Astrocyte (in vitro differentiated cells and primary cell): ENCODE data around the gene DOCK3. TPM values are rescaled to one million over a fixed set of nuclear protein-coding genes. Genes with fewer than 3 reads are reported as not detected.
"Not testable (repeated sequence)": the region's sequence is repeated elsewhere in the genome, so short reads cannot be mapped to it uniquely, and the experiment has no call there.

Source experiments
- DNase-seq: peaks from one replicate; pipeline ENCODE4 v3.0.0-alpha.2; 2010; ENCODE audit warnings: low read depth
- FAIRE-seq: peaks from 2 replicates; lab custom pipeline; 2011; peaks lifted over from hg19 to GRCh38; lab: Jason Lieb, UNC
- H2AFZ ChIP-seq: 2 replicates; pipeline ENCODE4 v1.6.0; 2012; ENCODE audit warnings: low read depth, low read length, inconsistent platforms
- H3K27ac ChIP-seq: 2 replicates; pipeline ENCODE4 v1.5.1; 2011; ENCODE audit warnings: low read depth, low read length, inconsistent platforms
- H3K27me3 ChIP-seq: 2 replicates; pipeline ENCODE4 v1.6.0; 2011; ENCODE audit warnings: low read length, inconsistent platforms; ENCODE audit not compliant: insufficient read depth
- H3K36me3 ChIP-seq: 2 replicates; pipeline ENCODE4 v1.5.1; 2011; ENCODE audit warnings: low read length, inconsistent platforms; ENCODE audit not compliant: insufficient read depth
- H3K4me1 ChIP-seq: 2 replicates; pipeline ENCODE4 v1.5.1; 2011; ENCODE audit warnings: low read length, inconsistent platforms; ENCODE audit not compliant: insufficient read depth
- H3K4me2 ChIP-seq: 2 replicates; pipeline ENCODE4 v1.6.0; 2012; ENCODE audit warnings: low read length, inconsistent platforms
- H3K4me3 ChIP-seq: 2 replicates; pipeline ENCODE4 v1.5.1; 2011; ENCODE audit warnings: low read depth, mild to moderate bottlenecking, low read length, inconsistent platforms; ENCODE audit not compliant: insufficient read depth
- H3K79me2 ChIP-seq: 2 replicates; pipeline ENCODE4 v1.6.0; 2012; ENCODE audit warnings: mild to moderate bottlenecking, low read length, inconsistent platforms; ENCODE audit not compliant: insufficient read depth
- H3K9ac ChIP-seq: 2 replicates; pipeline ENCODE4 v1.6.0; 2012; ENCODE audit warnings: mild to moderate bottlenecking, low read length, inconsistent platforms
- H3K9me3 ChIP-seq: 2 replicates; pipeline ENCODE4 v1.5.1; 2012; ENCODE audit warnings: low read depth, mild to moderate bottlenecking, low read length, inconsistent platforms; ENCODE audit not compliant: insufficient read depth
- H4K20me1 ChIP-seq: 2 replicates; pipeline ENCODE4 v1.6.0; 2012; ENCODE audit warnings: low read length, inconsistent platforms; ENCODE audit not compliant: insufficient read depth
- H3K27ac Mint-ChIP-seq: one replicate; pipeline ENCODE4 v1.8.0; 2021; ENCODE audit warnings: mild to moderate bottlenecking, mixed read lengths; ENCODE audit not compliant: unreplicated experiment
- H3K27me3 Mint-ChIP-seq: one replicate; pipeline ENCODE4 v1.8.0; 2021; ENCODE audit warnings: low read depth, mixed read lengths; ENCODE audit not compliant: unreplicated experiment
- H3K36me3 Mint-ChIP-seq: one replicate; pipeline ENCODE4 v1.8.0; 2021; ENCODE audit warnings: low read depth, mixed read lengths; ENCODE audit not compliant: unreplicated experiment
- H3K4me1 Mint-ChIP-seq: one replicate; pipeline ENCODE4 v1.8.0; 2021; ENCODE audit warnings: low read depth, mixed read lengths; ENCODE audit not compliant: unreplicated experiment
- H3K4me3 Mint-ChIP-seq: one replicate; pipeline ENCODE4 v1.8.0; 2021; ENCODE audit warnings: mild to moderate bottlenecking, moderate library complexity, mixed read lengths; ENCODE audit not compliant: unreplicated experiment
- H3K9me3 Mint-ChIP-seq: one replicate; pipeline ENCODE4 v1.8.0; 2021; ENCODE audit warnings: mild to moderate bottlenecking, mixed read lengths; ENCODE audit not compliant: unreplicated experiment
- EZH2 ChIP-seq: IDR thresholded peaks from 2 replicates; pipeline ENCODE4 v1.6.1; 2012; ENCODE audit warnings: mild to moderate bottlenecking, low read length, inconsistent platforms; ENCODE audit not compliant: insufficient read depth
- total RNA-seq: library from RNA; stranded (reverse); gene quantifications from 2 replicates; pipeline ENCODE4 v1.2.1, GENCODE V29; 2021
- TF ChIP-seq, protein P1 (sequence below): IDR thresholded peaks from 2 replicates; pipeline ENCODE4 v1.5.1; 2011; ENCODE audit warnings: low read depth, mild to moderate bottlenecking, inconsistent platforms, low read length, moderate library complexity; ENCODE audit not compliant: insufficient read depth

DOCK3 gene
- total RNA-seq, 1 donor from 2014 or later: 3.3 TPM

DNA sequence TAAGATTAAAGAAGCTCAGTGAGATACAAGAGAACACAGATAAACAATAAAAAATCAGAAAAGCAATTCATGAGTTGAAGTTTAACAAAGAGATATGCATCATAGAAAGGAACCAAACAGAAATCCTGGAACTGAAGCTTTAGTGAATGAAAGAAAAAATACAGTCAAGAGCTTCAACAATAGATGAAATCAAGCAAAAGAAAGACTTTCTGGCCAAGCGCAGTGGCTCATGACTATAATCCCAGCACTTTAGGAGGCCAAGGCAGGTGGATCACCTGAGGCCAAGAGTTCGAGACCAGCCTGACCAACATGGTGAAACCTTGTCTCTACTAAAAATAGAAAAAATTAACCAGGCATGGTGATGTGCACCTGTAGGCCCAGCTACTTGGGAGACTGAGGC lies 408.8 kb downstream of the DOCK3 start:
- H3K9me3 Mint-ChIP-seq: peaks cover 30% of the 10 kb centered on the region
- H3K4me1 ChIP-seq: no peaks in the 10 kb centered on the region
- TF ChIP-seq EZH2: no peak
- no peak for DNase-seq
- no peaks in the 10 kb centered on the region for H3K36me3 ChIP-seq
- H3K4me3 ChIP-seq: no peak overlapping the region
- H3K9ac ChIP-seq: no peak overlapping the region
- no peaks in the 10 kb centered on the region for H4K20me1 ChIP-seq
- H3K27me3 ChIP-seq: no peaks in the 10 kb centered on the region
- no peak overlapping the region for H3K4me2 ChIP-seq
- peaks cover 4% of the 10 kb centered on the region for H3K9me3 ChIP-seq
- no peaks in the 10 kb centered on the region for H3K27me3 Mint-ChIP-seq
- H2AFZ ChIP-seq: no peak overlapping the region
- no peak overlapping the region for H3K4me3 Mint-ChIP-seq
- no peaks in the 10 kb centered on the region for H3K79me2 ChIP-seq
- no peak overlapping the region for H3K27ac Mint-ChIP-seq
- no peak overlapping the region for H3K27ac ChIP-seq
- FAIRE-seq: no peak
- peaks cover 9% of the 10 kb centered on the region for H3K36me3 Mint-ChIP-seq
- H3K4me1 Mint-ChIP-seq: no peaks in the 10 kb centered on the region

- not testable (repeated sequence) for FAIRE-seq, H3K79me2 ChIP-seq, H3K9me3 ChIP-seq, H3K4me1 ChIP-seq, H3K4me3 ChIP-seq, H3K4me1 Mint-ChIP-seq, DNase-seq, H3K4me3 Mint-ChIP-seq, H3K9ac ChIP-seq, H3K36me3 Mint-ChIP-seq, H3K27me3 ChIP-seq, H4K20me1 ChIP-seq, H3K36me3 ChIP-seq, H3K27ac Mint-ChIP-seq, H3K27me3 Mint-ChIP-seq, H3K9me3 Mint-ChIP-seq, H3K4me2 ChIP-seq, H2AFZ ChIP-seq, H3K27ac ChIP-seq
These were observed 417.4 kb downstream of the DOCK3 start for GRCh38 chr3:51092141-51092540.

DNA sequence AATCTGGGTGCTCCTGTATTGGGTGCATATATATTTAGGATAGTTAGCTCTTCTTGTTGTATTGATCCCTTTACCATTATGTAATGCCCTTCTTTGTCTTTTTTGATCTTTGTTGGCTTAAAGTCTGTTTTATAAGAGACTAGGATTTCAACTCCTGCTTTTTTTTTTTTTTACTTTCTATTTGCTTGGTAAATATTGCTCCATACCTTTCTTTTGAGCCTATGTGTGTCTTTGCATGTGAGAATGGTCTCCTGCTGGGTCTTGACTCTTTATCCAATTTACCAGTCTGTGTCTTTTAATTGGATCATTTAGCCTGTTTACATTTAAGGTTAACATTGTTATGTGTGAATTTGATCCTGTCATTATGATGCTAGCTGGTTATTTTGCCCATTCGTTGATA lies 420.1 kb downstream of the DOCK3 start:
- H3K4me3 ChIP-seq, H3K4me1 ChIP-seq, H3K9ac ChIP-seq, H3K27ac Mint-ChIP-seq, H3K4me3 Mint-ChIP-seq, FAIRE-seq, H2AFZ ChIP-seq, H3K36me3 ChIP-seq, H3K4me2 ChIP-seq, DNase-seq, H3K27ac ChIP-seq, H3K27me3 ChIP-seq, H3K36me3 Mint-ChIP-seq, H3K9me3 Mint-ChIP-seq, H4K20me1 ChIP-seq, H3K9me3 ChIP-seq, H3K4me1 Mint-ChIP-seq, H3K27me3 Mint-ChIP-seq, H3K79me2 ChIP-seq: not testable (repeated sequence)

GRCh38 chr3:51099794-51100535 lies 425.2 kb downstream of the DOCK3 start:
- FAIRE-seq: peak; percentile 72
- peak; percentile 26 for DNase-seq

More at GRCh38 chr3:51099794-51100535, 425.2 kb downstream of the DOCK3 start:
- Histone ChIP-seq H4K20me1 (no peaks in the 10 kb centered on the region), H3K4me1 (no peaks in the 10 kb centered on the region), H3K4me3 (no peak overlapping the region), H3K27ac (no peak overlapping the region), H3K27me3 (no peaks in the 10 kb centered on the region), H3K36me3 (no peaks in the 10 kb centered on the region), H3K79me2 (no peaks in the 10 kb centered on the region), H2AFZ (no peak overlapping the region), H3K9me3 (no peaks in the 10 kb centered on the region), H3K9ac (no peak overlapping the region), H3K4me2 (no peak overlapping the region)
- H3K36me3 Mint-ChIP-seq: no peaks in the 10 kb centered on the region
- no peak overlapping the region for H3K4me3 Mint-ChIP-seq
- H3K4me1 Mint-ChIP-seq: peaks cover 3% of the 10 kb centered on the region
- peaks cover 2% of the 10 kb centered on the region for H3K9me3 Mint-ChIP-seq
- no peaks in the 10 kb centered on the region for H3K27me3 Mint-ChIP-seq
- TF ChIP-seq, protein P1, sequence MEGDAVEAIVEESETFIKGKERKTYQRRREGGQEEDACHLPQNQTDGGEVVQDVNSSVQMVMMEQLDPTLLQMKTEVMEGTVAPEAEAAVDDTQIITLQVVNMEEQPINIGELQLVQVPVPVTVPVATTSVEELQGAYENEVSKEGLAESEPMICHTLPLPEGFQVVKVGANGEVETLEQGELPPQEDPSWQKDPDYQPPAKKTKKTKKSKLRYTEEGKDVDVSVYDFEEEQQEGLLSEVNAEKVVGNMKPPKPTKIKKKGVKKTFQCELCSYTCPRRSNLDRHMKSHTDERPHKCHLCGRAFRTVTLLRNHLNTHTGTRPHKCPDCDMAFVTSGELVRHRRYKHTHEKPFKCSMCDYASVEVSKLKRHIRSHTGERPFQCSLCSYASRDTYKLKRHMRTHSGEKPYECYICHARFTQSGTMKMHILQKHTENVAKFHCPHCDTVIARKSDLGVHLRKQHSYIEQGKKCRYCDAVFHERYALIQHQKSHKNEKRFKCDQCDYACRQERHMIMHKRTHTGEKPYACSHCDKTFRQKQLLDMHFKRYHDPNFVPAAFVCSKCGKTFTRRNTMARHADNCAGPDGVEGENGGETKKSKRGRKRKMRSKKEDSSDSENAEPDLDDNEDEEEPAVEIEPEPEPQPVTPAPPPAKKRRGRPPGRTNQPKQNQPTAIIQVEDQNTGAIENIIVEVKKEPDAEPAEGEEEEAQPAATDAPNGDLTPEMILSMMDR: peak; percentile 82
- no peak for TF ChIP-seq EZH2
- H3K27ac Mint-ChIP-seq: no peak overlapping the region
